ENCODE data around the gene TRIM2. TPM values are rescaled to one million over a fixed set of nuclear protein-coding genes. Genes with fewer than 3 reads are reported as not detected.

Gene TRIM2
- total and polyA plus RNA-seq, 2 of the 8 experiments (the other 6 are each of a cell fraction or from before 2014, with no cell fraction given) = 34.0 to 59.8 TPM

DNA sequence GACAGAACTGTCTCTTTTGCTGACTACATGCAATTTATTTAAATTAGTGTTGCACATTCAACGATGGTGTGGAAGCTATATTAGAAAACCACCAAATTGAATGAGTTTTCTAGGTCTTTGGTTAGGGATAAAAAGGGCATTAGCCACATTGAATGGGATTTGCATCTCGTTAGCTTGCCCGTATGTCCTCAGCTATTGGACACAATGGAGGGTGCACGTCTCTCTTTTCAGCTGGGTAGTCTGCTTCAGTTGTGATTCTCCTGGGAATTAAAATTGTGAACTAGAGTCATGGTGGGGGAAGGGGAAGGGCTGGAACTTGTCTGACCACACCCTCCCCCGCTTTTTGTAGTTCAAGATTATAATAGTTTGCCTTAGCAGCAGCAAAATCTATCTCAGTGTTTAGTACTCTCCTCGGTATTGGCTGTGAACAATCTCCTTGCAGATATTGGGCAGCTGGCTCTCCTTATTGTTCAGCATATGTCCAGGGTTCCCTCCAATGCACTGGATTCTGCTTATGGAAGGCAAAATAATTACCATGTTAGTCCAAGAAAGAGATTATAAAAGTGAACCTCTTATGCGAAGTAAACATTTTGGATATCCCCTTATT lies 23.3 kb downstream of the TRIM2 start (continued):
- TF ChIP-seq, protein P1, sequence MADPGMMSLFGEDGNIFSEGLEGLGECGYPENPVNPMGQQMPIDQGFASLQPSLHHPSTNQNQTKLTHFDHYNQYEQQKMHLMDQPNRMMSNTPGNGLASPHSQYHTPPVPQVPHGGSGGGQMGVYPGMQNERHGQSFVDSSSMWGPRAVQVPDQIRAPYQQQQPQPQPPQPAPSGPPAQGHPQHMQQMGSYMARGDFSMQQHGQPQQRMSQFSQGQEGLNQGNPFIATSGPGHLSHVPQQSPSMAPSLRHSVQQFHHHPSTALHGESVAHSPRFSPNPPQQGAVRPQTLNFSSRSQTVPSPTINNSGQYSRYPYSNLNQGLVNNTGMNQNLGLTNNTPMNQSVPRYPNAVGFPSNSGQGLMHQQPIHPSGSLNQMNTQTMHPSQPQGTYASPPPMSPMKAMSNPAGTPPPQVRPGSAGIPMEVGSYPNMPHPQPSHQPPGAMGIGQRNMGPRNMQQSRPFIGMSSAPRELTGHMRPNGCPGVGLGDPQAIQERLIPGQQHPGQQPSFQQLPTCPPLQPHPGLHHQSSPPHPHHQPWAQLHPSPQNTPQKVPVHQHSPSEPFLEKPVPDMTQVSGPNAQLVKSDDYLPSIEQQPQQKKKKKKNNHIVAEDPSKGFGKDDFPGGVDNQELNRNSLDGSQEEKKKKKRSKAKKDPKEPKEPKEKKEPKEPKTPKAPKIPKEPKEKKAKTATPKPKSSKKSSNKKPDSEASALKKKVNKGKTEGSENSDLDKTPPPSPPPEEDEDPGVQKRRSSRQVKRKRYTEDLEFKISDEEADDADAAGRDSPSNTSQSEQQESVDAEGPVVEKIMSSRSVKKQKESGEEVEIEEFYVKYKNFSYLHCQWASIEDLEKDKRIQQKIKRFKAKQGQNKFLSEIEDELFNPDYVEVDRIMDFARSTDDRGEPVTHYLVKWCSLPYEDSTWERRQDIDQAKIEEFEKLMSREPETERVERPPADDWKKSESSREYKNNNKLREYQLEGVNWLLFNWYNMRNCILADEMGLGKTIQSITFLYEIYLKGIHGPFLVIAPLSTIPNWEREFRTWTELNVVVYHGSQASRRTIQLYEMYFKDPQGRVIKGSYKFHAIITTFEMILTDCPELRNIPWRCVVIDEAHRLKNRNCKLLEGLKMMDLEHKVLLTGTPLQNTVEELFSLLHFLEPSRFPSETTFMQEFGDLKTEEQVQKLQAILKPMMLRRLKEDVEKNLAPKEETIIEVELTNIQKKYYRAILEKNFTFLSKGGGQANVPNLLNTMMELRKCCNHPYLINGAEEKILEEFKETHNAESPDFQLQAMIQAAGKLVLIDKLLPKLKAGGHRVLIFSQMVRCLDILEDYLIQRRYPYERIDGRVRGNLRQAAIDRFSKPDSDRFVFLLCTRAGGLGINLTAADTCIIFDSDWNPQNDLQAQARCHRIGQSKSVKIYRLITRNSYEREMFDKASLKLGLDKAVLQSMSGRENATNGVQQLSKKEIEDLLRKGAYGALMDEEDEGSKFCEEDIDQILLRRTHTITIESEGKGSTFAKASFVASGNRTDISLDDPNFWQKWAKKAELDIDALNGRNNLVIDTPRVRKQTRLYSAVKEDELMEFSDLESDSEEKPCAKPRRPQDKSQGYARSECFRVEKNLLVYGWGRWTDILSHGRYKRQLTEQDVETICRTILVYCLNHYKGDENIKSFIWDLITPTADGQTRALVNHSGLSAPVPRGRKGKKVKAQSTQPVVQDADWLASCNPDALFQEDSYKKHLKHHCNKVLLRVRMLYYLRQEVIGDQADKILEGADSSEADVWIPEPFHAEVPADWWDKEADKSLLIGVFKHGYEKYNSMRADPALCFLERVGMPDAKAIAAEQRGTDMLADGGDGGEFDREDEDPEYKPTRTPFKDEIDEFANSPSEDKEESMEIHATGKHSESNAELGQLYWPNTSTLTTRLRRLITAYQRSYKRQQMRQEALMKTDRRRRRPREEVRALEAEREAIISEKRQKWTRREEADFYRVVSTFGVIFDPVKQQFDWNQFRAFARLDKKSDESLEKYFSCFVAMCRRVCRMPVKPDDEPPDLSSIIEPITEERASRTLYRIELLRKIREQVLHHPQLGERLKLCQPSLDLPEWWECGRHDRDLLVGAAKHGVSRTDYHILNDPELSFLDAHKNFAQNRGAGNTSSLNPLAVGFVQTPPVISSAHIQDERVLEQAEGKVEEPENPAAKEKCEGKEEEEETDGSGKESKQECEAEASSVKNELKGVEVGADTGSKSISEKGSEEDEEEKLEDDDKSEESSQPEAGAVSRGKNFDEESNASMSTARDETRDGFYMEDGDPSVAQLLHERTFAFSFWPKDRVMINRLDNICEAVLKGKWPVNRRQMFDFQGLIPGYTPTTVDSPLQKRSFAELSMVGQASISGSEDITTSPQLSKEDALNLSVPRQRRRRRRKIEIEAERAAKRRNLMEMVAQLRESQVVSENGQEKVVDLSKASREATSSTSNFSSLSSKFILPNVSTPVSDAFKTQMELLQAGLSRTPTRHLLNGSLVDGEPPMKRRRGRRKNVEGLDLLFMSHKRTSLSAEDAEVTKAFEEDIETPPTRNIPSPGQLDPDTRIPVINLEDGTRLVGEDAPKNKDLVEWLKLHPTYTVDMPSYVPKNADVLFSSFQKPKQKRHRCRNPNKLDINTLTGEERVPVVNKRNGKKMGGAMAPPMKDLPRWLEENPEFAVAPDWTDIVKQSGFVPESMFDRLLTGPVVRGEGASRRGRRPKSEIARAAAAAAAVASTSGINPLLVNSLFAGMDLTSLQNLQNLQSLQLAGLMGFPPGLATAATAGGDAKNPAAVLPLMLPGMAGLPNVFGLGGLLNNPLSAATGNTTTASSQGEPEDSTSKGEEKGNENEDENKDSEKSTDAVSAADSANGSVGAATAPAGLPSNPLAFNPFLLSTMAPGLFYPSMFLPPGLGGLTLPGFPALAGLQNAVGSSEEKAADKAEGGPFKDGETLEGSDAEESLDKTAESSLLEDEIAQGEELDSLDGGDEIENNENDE (IDR thresholded peaks at IDR 0.05; ENCODE audit: insufficient replicate concordance, low read length) = no peak
- TF ChIP-seq SAP30 (IDR thresholded peaks at IDR 0.05; ENCODE audit: insufficient read depth, insufficient replicate concordance, low read length) (no peak), EGR1 (IDR thresholded peaks at IDR 0.05; ENCODE audit: borderline replicate concordance, low read depth, low read length) (no peak), SP4 (IDR thresholded peaks at IDR 0.05; ENCODE audit: low read length) (no peak), YY1 (IDR thresholded peaks at IDR 0.05; ENCODE audit: low read depth, low read length) (no peak), ZNF274 (IDR thresholded peaks at IDR 0.05; ENCODE audit: borderline replicate concordance, extremely low read depth, low read length) (no peak), PHF8 (conservative IDR thresholded peaks at IDR 0.05; ENCODE audit: low read depth, low read length) (no peak), RXRA (IDR thresholded peaks at IDR 0.05; ENCODE audit: insufficient read depth, low read depth, low read length) (no peak), SIN3A (conservative IDR thresholded peaks at IDR 0.05 in 1 of 2, IDR thresholded peaks at IDR 0.05 in 1 of 2; ENCODE audit: low read depth in 1 of 2, low read length in 2 of 2) (no peak)
